Spinal cord (tissue), 10 donors: ENCODE data around the gene ESR1. TPM values are rescaled to one million over a fixed set of nuclear protein-coding genes. Genes with fewer than 3 reads are reported as not detected.
A peak's percentile ranks its signal among the peaks of the same experiment; 100 is the strongest.
"Not testable (repeated sequence)": the region's sequence is repeated elsewhere in the genome, so short reads cannot be mapped to it uniquely, and the experiment has no call there.

ENCODE experiments used
- DNase-seq, 6 donors: peaks; one replicate each; pipeline versions ENCODE4 v3.0.0 to v3.0.0-alpha.2; 2013 to 2015; ENCODE audit warnings: low spot score in 6 of 6, low read depth in 4 of 6
- H3K27ac ChIP-seq: one replicate; pipeline ENCODE4 v1.5.1; 2013; ENCODE audit warnings: low read depth, low read length, control low read depth
- H3K27me3 ChIP-seq: one replicate; pipeline ENCODE4 v1.6.1; 2013; ENCODE audit warnings: low read length; ENCODE audit not compliant: control insufficient read depth, insufficient read depth
- H3K36me3 ChIP-seq: one replicate; pipeline ENCODE4 v1.6.1; 2013; ENCODE audit warnings: low read length; ENCODE audit not compliant: control insufficient read depth, insufficient read depth
- H3K4me1 ChIP-seq: one replicate; pipeline ENCODE4 v1.6.1; 2013; ENCODE audit warnings: low read length; ENCODE audit not compliant: control insufficient read depth, insufficient read depth
- H3K4me3 ChIP-seq: one replicate; pipeline ENCODE4 v1.5.1; 2013; ENCODE audit warnings: low read depth, low read length, control low read depth
- H3K9me3 ChIP-seq: one replicate; pipeline ENCODE4 v1.6.1; 2013; ENCODE audit warnings: low read length; ENCODE audit not compliant: control insufficient read depth, insufficient read depth
- WGBS: methylation state at CpG from one replicate; pipeline ENCODE4 v1.1.5; 2013; ENCODE audit warnings: missing lambda C conversion rate; ENCODE audit not compliant: insufficient coverage; 5-methylcytosine and 5-hydroxymethylcytosine counted together
- polyA plus RNA-seq, 2 donors: library from polyadenylated mRNA; unstranded; fragments of 120-200 nt; gene quantifications; one replicate each; pipeline ENCODE4 v1.2.1, GENCODE V29; 2013; ENCODE audit not compliant: insufficient read length in 2 of 2
- total RNA-seq, 2 donors: library from RNA; depleted of rRNA in 1 of 2; stranded (reverse); fragments of 120-200 nt in 1 of 2; fragments of >200 nt in 1 of 2; gene quantifications; one replicate each; pipeline versions ENCODE4 v1.2.3 to v1.2.4, GENCODE V29; 2013 to 2014
- donor health status: healthy.

The ESR1 gene
- total and polyA plus RNA-seq, 4 donors: 0.20 to 1.6 (median 0.64) TPM

DNA sequence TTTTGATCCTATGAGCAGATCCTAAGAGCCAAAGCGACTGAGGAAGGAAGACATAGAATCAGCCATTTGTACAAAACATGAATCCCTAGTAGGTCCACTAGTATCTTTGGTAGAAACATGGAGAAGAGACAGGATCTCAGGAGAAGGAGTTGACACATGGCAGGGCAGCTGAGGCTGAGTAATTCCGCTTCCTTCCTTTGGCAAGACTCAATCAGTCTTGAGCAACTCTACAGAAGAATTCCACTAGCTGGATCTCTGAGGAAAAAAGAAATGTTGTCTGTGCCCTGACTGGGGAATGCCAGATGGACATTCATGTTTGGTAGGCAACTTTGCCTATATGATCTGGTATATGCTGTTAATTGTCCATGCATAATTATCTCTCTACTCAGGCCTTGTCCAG, 35.3 kb downstream of the ESR1 start:
- no peak overlapping the region for H3K4me3 ChIP-seq
- DNase-seq: no peak
- H3K9me3 ChIP-seq: no peaks in the 10 kb centered on the region
- no peak overlapping the region for H3K27ac ChIP-seq
- no CpG with 5 or more reads among the region's 2 CpGs for WGBS
- H3K27me3 ChIP-seq: no peaks in the 10 kb centered on the region
- no peaks in the 10 kb centered on the region for H3K4me1 ChIP-seq
- H3K36me3 ChIP-seq: no peaks in the 10 kb centered on the region

- H3K4me1 ChIP-seq: no peaks in the 10 kb centered on the region
- peak in 1 of 6 donors; percentile 13 for DNase-seq
- H3K27me3 ChIP-seq: no peaks in the 10 kb centered on the region
- H3K36me3 ChIP-seq: no peaks in the 10 kb centered on the region
- WGBS: 17% methylated on average over 1 of the region's 1 CpG
- H3K9me3 ChIP-seq: no peaks in the 10 kb centered on the region
- no peak overlapping the region for H3K27ac ChIP-seq
- no peak overlapping the region for H3K4me3 ChIP-seq
These were observed 39.6 kb downstream of the ESR1 start for GRCh38 chr6:151847064-151847463.

DNA sequence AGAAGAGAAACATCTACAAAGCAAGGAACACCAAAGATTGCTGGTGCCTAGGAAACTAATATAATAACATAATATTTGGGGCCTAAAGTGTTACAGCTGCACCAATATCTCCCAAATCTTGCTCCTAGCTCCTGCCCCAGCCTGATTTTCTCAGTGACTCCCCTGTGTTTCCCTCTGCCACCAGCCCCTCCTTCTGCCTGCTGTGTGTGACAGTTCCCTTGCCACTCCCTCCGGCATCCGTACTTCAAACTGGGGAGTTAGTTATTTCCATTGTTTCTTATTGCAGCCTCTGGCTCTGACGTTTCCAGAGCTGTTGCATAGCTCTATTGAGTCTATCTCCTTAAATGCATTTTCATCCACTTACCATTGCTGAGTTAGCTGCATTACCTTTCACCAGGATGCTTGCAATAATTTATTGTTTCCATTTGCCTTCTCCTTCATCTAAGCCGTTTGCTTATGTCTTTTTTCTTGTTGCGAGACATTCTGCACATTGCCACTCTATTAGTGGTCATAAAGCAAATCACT, 43.1 kb downstream of the ESR1 start:
- no peaks in the 10 kb centered on the region for H3K9me3 ChIP-seq
- WGBS: 40% methylated on average over 5 of the region's 5 CpGs
- no peaks in the 10 kb centered on the region for H3K36me3 ChIP-seq
- DNase-seq: peak in 1 of 6 donors; percentile 33
- no peaks in the 10 kb centered on the region for H3K4me1 ChIP-seq
- H3K27me3 ChIP-seq: no peaks in the 10 kb centered on the region
- no peak overlapping the region for H3K27ac ChIP-seq
- H3K4me3 ChIP-seq: no peak overlapping the region

DNA sequence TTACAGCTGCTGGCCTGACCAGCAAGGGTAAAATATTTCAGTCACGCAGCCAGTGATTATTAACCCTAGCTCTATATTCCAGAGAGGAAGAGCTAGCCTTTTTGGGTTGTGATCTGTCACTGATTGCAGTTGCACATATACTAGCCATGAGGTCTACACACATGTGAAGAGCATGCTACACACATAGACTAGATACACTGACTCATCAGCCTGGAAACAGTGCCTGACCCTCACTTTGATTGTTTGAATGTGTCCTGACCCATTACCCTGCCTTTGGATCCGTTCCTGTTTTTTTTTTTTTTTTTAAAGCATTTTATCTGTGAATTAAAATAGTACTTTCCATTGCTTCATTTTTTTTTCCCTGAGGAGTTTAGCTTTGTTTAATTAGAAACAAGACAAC, 50.8 kb downstream of the ESR1 start:
- H3K27me3 ChIP-seq: no peaks in the 10 kb centered on the region
- H3K36me3 ChIP-seq: no peaks in the 10 kb centered on the region
- H3K4me3 ChIP-seq: no peak overlapping the region
- no peaks in the 10 kb centered on the region for H3K9me3 ChIP-seq
- DNase-seq: no peak
- H3K27ac ChIP-seq: no peak overlapping the region
- no CpG with 5 or more reads among the region's 2 CpGs for WGBS
- no peaks in the 10 kb centered on the region for H3K4me1 ChIP-seq

DNA sequence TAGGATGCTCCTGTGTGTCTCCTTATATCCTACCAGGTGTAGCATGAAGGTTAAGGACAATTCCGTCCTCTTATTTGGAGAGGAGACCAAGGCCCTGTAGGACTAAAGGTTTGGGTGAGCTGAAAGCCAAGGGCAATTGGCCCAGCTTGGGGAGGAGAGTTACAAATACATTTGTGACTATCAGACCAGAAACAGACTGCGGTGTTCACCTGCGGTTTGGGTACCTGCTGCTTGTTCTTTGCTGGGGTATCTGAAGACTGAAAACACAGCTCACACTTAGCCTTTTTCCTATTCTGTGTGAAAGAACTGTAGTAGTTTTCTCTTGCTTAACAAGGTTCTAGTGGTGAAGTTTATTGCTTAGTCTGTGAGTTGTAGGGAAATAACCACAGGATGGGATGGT, 55.0 kb downstream of the ESR1 start:
- Histone ChIP-seq H3K36me3 (no peaks in the 10 kb centered on the region), H3K27ac (no peak overlapping the region), H3K4me3 (no peak overlapping the region), H3K4me1 (no peaks in the 10 kb centered on the region), H3K27me3 (no peaks in the 10 kb centered on the region), H3K9me3 (no peaks in the 10 kb centered on the region)
- DNase-seq: no peak
- WGBS: 100% methylated on average over 1 of the region's 3 CpGs

DNA sequence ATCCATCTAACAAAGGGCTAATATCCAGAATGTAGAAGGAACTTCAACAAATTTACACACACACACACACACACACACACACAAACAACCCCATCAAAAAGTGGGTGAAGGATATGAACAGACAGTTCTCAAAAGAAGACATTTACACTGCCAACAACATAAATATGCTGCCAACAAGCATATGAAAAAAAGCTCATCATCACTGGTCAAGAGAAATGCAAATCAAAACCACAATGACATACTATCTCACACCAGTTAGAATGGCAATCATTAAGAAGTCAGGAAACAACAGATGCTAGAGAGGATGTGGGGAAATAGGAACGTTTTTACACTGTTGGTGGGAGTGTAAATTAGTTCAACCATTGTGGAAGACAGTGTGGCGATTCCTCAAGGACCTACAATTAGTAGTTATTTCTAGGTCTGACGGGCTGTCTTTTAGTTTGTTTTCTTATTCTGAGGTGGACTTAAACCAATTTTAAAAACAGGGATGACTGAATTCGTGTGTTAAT, 59.9 kb downstream of the ESR1 start:
- not testable (repeated sequence) for H3K27ac ChIP-seq, H3K27me3 ChIP-seq, H3K4me1 ChIP-seq, H3K4me3 ChIP-seq, DNase-seq, H3K36me3 ChIP-seq, H3K9me3 ChIP-seq
- 0% methylated on average over 1 of the region's 4 CpGs for WGBS

- Histone ChIP-seq H3K4me1 (no peaks in the 10 kb centered on the region), H3K9me3 (no peaks in the 10 kb centered on the region), H3K27me3 (no peaks in the 10 kb centered on the region), H3K27ac (no peak overlapping the region), H3K36me3 (no peaks in the 10 kb centered on the region), H3K4me3 (no peak overlapping the region)
- no peak for DNase-seq
- WGBS: 83% methylated on average over 1 of the region's 1 CpG
These were observed 61.9 kb downstream of the ESR1 start for GRCh38 chr6:151869345-151869744.

DNA sequence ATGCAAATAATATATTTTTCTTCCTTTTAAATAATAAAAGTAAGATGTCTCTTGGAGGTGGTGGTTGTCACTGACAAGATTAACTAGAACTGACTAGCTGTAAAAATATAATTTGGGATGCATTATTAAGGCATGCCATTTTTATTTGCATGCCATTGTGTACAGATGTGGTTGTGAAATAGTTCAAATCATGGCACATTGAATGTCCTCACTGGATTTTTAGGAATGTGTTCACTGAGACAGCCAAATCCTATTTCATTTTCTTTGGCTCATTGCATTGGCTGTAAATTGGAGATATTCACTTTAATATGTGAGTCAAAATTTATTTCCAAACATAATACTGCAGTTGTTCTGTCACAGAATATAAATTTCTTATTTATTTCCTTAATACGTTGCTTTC, 62.3 kb downstream of the ESR1 start:
- Histone ChIP-seq H3K9me3 (no peaks in the 10 kb centered on the region), H3K36me3 (no peaks in the 10 kb centered on the region), H3K27me3 (no peaks in the 10 kb centered on the region), H3K27ac (no peak overlapping the region), H3K4me3 (no peak overlapping the region), H3K4me1 (no peaks in the 10 kb centered on the region)
- no peak for DNase-seq
- WGBS: no CpG with 5 or more reads among the region's 1 CpG

- H3K4me1 ChIP-seq: no peaks in the 10 kb centered on the region
- no peak for DNase-seq
- no peaks in the 10 kb centered on the region for H3K36me3 ChIP-seq
- H3K4me3 ChIP-seq: no peak overlapping the region
- no peaks in the 10 kb centered on the region for H3K27me3 ChIP-seq
- H3K9me3 ChIP-seq: no peaks in the 10 kb centered on the region
- WGBS: 91% methylated on average over 2 of the region's 2 CpGs
- no peak overlapping the region for H3K27ac ChIP-seq
These were observed 62.9 kb downstream of the ESR1 start for GRCh38 chr6:151870375-151870774.

DNA sequence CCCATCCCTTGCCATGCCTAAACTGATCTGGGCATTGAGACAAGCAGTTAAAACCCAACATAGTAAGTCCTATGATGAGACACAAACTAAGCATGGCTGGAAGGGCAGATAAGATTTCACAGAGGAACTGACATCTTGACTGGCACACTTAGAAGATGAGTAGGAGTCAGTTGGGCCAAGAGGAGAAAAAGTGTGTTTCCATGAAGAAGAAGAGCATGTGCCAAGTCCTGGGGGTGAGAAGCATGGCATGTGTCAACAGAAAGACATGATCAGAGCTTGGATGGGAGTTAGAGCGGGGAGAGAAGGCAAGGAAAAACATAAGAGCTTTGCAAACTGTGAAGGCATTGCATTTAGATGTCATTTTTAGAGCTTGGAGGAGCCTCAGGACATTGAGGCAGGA, 68.0 kb downstream of the ESR1 start:
- no peaks in the 10 kb centered on the region for H3K27me3 ChIP-seq

More for the DNA sequence above, 68.0 kb downstream of the ESR1 start:
- H3K4me1 ChIP-seq: no peaks in the 10 kb centered on the region
- WGBS: 17% methylated on average over 1 of the region's 1 CpG
- H3K27ac ChIP-seq: no peak overlapping the region
- no peaks in the 10 kb centered on the region for H3K36me3 ChIP-seq
- no peaks in the 10 kb centered on the region for H3K9me3 ChIP-seq
- DNase-seq: no peak
- H3K4me3 ChIP-seq: no peak overlapping the region
